NB4 (cell line): ENCODE measurements around the gene SPON1.
A peak's percentile ranks its signal among the peaks of the same experiment; 100 is the strongest.
"Not testable (repeated sequence)": the region's sequence is repeated elsewhere in the genome, so short reads cannot be mapped to it uniquely, and the experiment has no call there.

ENCODE experiments used
- DNase-seq: peaks from one replicate; pipeline ENCODE4 v3.0.0; 2010; ENCODE audit warnings: low read depth
- H3K4me3 ChIP-seq: one replicate; pipeline ENCODE4 v1.5.1; 2011; ENCODE audit warnings: mild to moderate bottlenecking, low read depth, low read length, moderate library complexity
- CTCF ChIP-seq: IDR thresholded peaks from one replicate; pipeline ENCODE4 v1.5.1; 2012; ENCODE audit warnings: low read depth, low read length
- MAX ChIP-seq: IDR thresholded peaks from 2 replicates; pipeline ENCODE4 v1.6.1; 2011; ENCODE audit warnings: low read depth, low read length
- MYC ChIP-seq: IDR thresholded peaks from 2 replicates; pipeline ENCODE4 v1.6.1; 2011; ENCODE audit warnings: low read depth, low read length
- POLR2A ChIP-seq: IDR thresholded peaks from 2 replicates; pipeline ENCODE4 v1.6.1; 2011; ENCODE audit warnings: mild to moderate bottlenecking; ENCODE audit not compliant: insufficient read length; ENCODE audit errors: extremely low read depth

Gene SPON1

DNA sequence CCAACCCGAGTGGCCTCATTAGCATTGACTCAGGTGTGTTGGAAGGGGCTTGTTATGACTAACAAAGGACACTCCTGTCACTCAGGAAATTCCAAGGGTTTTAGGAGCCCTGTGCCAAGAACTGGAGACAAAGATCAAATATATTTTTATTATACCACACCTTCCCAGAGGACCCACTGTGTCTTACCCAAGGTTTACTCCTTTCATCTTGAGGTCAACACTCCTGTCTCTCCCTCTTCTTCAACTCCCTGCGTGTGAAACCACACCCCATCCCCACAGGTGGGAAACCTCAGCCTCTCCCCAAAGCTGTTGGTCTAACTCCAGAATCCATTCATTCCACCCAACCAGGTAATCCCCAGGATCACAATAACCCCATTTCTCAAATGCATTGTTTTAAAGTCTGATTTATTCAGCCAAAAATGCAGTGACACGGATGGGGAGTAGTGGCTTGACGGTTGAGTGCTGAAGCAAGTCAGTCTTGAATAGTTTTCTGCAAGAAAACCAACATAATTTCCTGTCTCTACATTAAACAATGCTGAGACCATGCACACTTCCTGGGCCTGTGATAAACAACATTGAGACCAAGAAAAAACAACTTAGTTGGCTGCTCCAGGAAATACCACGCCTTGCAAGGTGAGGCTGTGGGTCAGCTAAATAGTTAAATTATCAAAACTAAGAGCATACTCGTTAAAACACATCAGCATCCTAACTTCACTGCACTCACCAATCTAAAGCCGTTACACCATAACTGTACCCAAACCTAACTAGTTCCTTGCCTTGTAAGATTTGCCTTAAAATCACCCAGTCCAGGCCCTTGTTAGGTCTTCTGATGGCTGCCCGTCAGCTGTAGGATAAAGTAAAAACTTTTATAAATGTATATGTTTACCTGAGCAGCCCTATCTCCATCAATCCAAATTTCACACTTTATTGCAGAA is 38.5 kb upstream of the SPON1 start:
- H3K4me3 ChIP-seq = no peak overlapping the region
- TF ChIP-seq POLR2A (no peak), MYC (no peak), MAX (no peak), CTCF (no peak)
- peak; percentile 16 for DNase-seq

DNA sequence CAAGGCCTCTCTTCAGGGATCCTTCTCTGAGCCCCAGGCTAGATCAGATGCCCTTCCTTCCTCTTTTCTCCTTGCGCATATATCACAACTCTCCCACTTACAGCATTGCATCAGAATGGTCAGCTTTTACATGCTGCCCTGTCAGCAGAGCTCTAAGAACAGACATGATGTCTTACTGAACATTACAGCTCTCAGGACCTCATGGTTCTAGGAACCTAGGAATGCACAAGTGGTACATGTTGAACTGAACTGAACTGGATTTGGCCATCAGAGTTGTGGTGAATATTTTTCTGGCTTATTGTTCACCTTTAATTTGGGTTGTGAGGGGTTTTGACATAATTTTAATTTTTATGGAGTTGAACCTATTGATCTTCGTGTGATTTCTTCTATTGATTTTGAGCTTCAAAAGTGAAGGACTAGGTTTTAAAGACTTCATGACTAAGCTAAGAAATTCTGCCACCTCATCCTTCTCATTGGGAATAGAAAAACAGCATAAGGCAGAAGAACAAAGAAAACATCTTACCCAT is 37.7 kb upstream of the SPON1 start:
- TF ChIP-seq MYC (peak; percentile 89), POLR2A (no peak), CTCF (no peak), MAX (peak; percentile 82)
- no peak overlapping the region for H3K4me3 ChIP-seq
- peak; percentile 88 for DNase-seq

DNA sequence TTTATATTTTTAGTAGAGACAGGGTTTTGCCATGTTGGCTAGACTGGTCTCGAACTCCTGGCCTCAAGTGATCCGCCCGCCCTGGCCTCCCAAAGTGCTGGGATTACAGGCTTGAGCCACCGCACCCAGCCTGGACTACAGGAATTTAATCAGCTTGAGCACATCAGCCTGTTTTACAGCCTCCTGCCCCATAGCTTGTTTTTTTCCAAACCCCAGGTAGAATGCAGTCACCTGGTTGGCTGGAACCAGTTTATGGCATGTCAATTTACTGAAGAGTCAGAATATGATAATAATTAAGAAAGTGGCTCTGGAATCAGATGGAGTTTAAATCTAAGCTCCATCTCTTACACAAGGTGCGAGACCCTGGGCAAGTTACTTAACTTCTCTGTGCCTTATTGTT is 36.2 kb upstream of the SPON1 start:
- not testable (repeated sequence) for DNase-seq

DNA sequence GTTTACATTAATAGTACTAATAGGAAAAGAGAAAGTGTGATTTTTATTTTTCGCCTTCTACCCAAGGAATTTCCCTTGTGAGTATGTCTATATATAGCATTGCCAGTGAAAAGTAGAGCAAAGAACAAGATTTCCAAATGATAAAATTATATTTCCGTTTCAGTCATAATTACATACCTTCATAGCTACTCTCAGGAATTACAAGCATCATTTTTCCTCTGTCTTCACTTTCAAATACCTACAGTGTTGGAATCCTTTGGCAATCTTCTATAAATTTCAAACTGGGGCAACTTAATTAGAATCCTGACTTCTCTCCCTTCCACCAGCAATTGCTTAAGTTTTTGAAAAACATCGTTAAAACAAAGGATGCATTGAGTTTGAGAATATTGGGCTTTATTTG is 35.5 kb upstream of the SPON1 start:
- TF ChIP-seq MAX = no peak
- no peak for TF ChIP-seq CTCF
- no peak overlapping the region for H3K4me3 ChIP-seq
- DNase-seq = no peak

More for the DNA sequence above, 36.2 kb upstream of the SPON1 start:
- H3K4me3 ChIP-seq = not testable (repeated sequence)

DNA sequence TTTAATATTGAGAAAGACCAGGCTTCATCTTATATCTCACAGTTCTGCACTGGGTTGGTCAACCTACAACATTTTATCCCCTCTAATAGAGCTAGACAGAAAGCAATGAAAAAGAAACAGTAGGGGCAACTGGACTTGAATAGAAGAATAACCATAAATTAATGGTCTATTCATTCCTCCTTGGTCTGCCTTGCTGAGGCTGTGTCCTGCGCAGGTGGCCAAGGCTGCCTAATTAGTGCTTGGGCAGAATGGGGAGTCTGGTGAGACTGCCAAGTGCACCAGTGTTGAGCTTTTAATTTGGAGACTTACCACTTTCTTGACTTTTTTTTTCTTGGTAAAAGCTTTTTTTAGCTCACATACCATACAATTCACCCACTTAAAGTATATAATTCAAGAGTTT is 35.0 kb upstream of the SPON1 start:
- H3K4me3 ChIP-seq = no peak overlapping the region
- no peak for DNase-seq
- TF ChIP-seq POLR2A (no peak), MYC (no peak), CTCF (no peak)

- peak; percentile 65 for DNase-seq
- peak; percentile 66 for TF ChIP-seq MYC
- no peak for TF ChIP-seq POLR2A
- TF ChIP-seq MAX = peak; percentile 95
- H3K4me3 ChIP-seq = no peak overlapping the region
These were observed 33.8 kb upstream of the SPON1 start for GRCh38 chr11:13928566-13929251.
